Loucy (cell line): ENCODE results near the gene ALPK1.
A peak's percentile ranks its signal among the peaks of the same experiment; 100 is the strongest.

ENCODE experiments used
- H2AFZ ChIP-seq: fragments of 200-600 bp; sonication (generic); 2 replicates; pipeline ENCODE4 v1.6.0; 2016; ENCODE audit warnings: antibody characterized with exemption, mild to moderate bottlenecking, low read length, moderate library complexity
- H3F3A ChIP-seq: fragments of 200-600 bp; 2 replicates; pipeline ENCODE4 v1.6.0; 2016; ENCODE audit warnings: antibody characterized with exemption, low read depth, mild to moderate bottlenecking
- H3K27me3 ChIP-seq: fragments of 200-600 bp; sonication (generic); 2 replicates; pipeline ENCODE4 v1.6.1; 2014; ENCODE audit warnings: low read length, mild to moderate bottlenecking; ENCODE audit not compliant: insufficient read depth, poor library complexity, severe bottlenecking
- H3K36me3 ChIP-seq: fragments of 200-600 bp; sonication (generic); 2 replicates; pipeline ENCODE4 v1.6.1; 2016; ENCODE audit warnings: low read length; ENCODE audit not compliant: insufficient read depth
- H3K4me1 ChIP-seq: fragments of 200-600 bp; sonication (generic); 2 replicates; pipeline ENCODE4 v1.5.1; 2014; ENCODE audit warnings: low read length, mild to moderate bottlenecking; ENCODE audit not compliant: insufficient read depth, poor library complexity, severe bottlenecking
- H3K4me2 ChIP-seq: fragments of 200-600 bp; sonication (generic); 2 replicates; pipeline ENCODE4 v1.6.0; 2014; ENCODE audit warnings: antibody characterized with exemption, low read length, low read depth, mild to moderate bottlenecking; ENCODE audit not compliant: poor library complexity, severe bottlenecking
- H3K4me3 ChIP-seq: fragments of 200-600 bp; sonication (generic); 2 replicates; pipeline ENCODE4 v1.5.1; 2014; ENCODE audit warnings: low read length, mild to moderate bottlenecking, mixed read lengths; ENCODE audit not compliant: poor library complexity, severe bottlenecking
- H3K79me2 ChIP-seq: fragments of 200-600 bp; sonication (generic); 2 replicates; pipeline ENCODE4 v1.6.1; 2014; ENCODE audit warnings: low read length; ENCODE audit not compliant: insufficient read depth
- H3K9ac ChIP-seq: fragments of 200-600 bp; sonication (generic); 2 replicates; pipeline ENCODE4 v1.6.0; 2014; ENCODE audit warnings: mild to moderate bottlenecking, low read depth, low read length, moderate library complexity; ENCODE audit not compliant: poor library complexity, severe bottlenecking
- H3K9me2 ChIP-seq: fragments of 200-600 bp; sonication (generic); replicated peaks from 2 replicates; pipeline ENCODE4 v1.6.1; 2016; ENCODE audit warnings: low read depth, low read length, mixed read lengths
- H3K9me3 ChIP-seq: fragments of 200-600 bp; sonication (generic); 2 replicates; pipeline ENCODE4 v1.6.1; 2014; ENCODE audit warnings: mild to moderate bottlenecking, antibody characterized with exemption, low read length, low read depth; ENCODE audit not compliant: insufficient read depth
- H4K20me1 ChIP-seq: fragments of 200-600 bp; sonication (generic); 2 replicates; pipeline ENCODE4 v1.6.0; 2014; ENCODE audit warnings: antibody characterized with exemption, low read length, mild to moderate bottlenecking; ENCODE audit not compliant: insufficient read depth, poor library complexity, severe bottlenecking
- CTCF ChIP-seq: fragments of 200-600 bp; sonication (generic); conservative IDR thresholded peaks from 2 replicates; pipeline ENCODE4 v1.5.1; 2014; ENCODE audit warnings: mild to moderate bottlenecking, antibody characterized with exemption, low read length
- EZH2phosphoT487 ChIP-seq: fragments of 200-600 bp; IDR thresholded peaks from 2 replicates; pipeline ENCODE4 v1.6.1; 2018; ENCODE audit warnings: antibody characterized with exemption, mild to moderate bottlenecking, moderate library complexity, borderline replicate concordance

Gene ALPK1

DNA sequence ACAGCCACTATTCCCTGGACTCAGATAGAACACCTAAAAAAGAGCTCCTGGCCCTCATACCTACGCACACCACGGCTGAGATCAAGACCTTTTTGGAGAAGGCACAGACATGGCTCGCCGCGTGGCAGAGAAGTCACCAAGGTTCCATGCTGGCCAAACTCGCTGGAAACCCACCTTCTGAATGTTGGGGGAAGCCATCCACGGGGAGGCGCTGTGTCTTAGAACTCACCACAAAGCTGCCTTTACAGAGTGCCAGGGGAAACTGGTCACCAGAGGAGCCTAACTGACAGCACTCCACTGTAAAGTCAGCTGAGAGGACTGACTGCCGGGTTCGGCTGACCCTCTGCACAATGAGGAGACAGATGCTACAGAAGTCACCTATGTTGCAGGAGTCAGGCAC is 120.9 kb downstream of the ALPK1 start:
- no peak for TF ChIP-seq EZH2phosphoT487
- peak; percentile 32; the same call in 1 of the 2 replicates for TF ChIP-seq CTCF
- Histone ChIP-seq H3K4me1 (no peaks in the 10 kb centered on the region), H3K9me3 (no peaks in the 10 kb centered on the region), H3K9ac (no peak overlapping the region), H3K79me2 (no peaks in the 10 kb centered on the region), H3K27me3 (no peaks in the 10 kb centered on the region), H3K36me3 (no peaks in the 10 kb centered on the region; the same call in 1 of the 2 replicates), H3K4me2 (no peak overlapping the region), H3K4me3 (no peak overlapping the region), H2AFZ (no peak overlapping the region), H4K20me1 (no peaks in the 10 kb centered on the region), H3K9me2 (no peaks in the 10 kb centered on the region), H3F3A (no peaks in the 10 kb centered on the region)

DNA sequence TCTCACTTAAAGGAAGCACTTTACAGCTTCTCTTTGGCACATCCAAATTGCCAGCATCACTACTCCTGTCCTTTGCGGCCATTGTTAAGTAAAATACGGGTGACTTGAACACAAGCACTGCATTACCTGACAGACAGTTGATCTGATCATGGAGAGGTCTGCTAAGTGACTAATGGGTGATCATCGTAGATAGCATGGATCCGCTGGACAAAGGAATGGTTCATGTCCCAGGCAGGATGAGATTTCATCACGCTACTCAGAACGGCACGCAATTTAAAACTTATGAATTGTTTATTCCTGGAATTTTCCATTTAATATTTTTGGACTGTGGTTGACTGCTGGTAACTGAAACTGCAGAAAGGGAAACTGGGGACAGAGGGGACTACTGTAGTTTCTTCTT is 124.7 kb downstream of the ALPK1 start:
- Histone ChIP-seq H3K79me2 (no peaks in the 10 kb centered on the region), H3K9me2 (no peaks in the 10 kb centered on the region), H3K4me3 (no peak overlapping the region), H3K9me3 (no peaks in the 10 kb centered on the region), H3K4me2 (no peak overlapping the region), H3K4me1 (no peaks in the 10 kb centered on the region), H3K27me3 (no peaks in the 10 kb centered on the region), H3F3A (no peaks in the 10 kb centered on the region), H4K20me1 (no peaks in the 10 kb centered on the region), H3K9ac (no peak overlapping the region), H2AFZ (no peak overlapping the region), H3K36me3 (no peaks in the 10 kb centered on the region)
- TF ChIP-seq CTCF (no peak), EZH2phosphoT487 (no peak)

DNA sequence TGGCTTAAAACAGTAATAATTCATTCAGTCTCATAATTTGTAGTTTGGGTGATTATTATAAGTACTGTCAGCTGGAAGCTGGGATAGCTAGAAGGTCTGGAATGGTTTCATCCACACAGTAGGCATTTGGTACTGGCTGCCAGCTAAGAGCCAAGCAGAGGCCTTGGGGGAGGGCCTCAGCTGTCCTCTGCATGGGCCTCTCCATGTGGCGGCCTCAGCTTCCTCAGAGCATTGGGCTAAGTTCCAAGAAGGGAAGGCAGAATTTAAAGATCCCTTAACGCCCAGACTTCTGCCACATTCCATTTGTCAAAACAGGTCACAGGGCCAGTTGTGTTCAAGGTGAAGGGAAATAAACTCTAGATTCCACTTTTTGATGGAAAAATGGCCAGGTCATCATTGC is 125.5 kb downstream of the ALPK1 start:
- TF ChIP-seq CTCF = no peak
- TF ChIP-seq EZH2phosphoT487 = no peak
- Histone ChIP-seq H3F3A (no peaks in the 10 kb centered on the region), H3K4me3 (no peak overlapping the region)

More for the DNA sequence above, 125.5 kb downstream of the ALPK1 start:
- Histone ChIP-seq H3K4me2 (no peak overlapping the region), H2AFZ (no peak overlapping the region), H3K79me2 (no peaks in the 10 kb centered on the region), H3K9ac (no peak overlapping the region), H3K9me3 (no peaks in the 10 kb centered on the region), H3K27me3 (no peaks in the 10 kb centered on the region), H4K20me1 (no peaks in the 10 kb centered on the region), H3K36me3 (no peaks in the 10 kb centered on the region), H3K4me1 (no peaks in the 10 kb centered on the region), H3K9me2 (no peaks in the 10 kb centered on the region)
